PC-3 (cell line): Measurements from ENCODE around the gene U2SURP. TPM values are rescaled to one million over a fixed set of nuclear protein-coding genes. Genes with fewer than 3 reads are reported as not detected.

Experiments
- ATAC-seq: fragments of 200-7000 bp; cut with Tn5 transposase; 2 replicates; pipeline ENCODE4 v1.9.1; 2020; ENCODE audit warnings: mild to moderate bottlenecking, moderate library complexity
- BruUV-seq: library from RNA; stranded (reverse); fragments of 400-500 nt; replicated peaks from 2 replicates; lab custom pipeline; 2021; lab: Mats Ljungman, UMichigan
- CTCF ChIA-PET: fragments of 300-600 bp; sonication (Branson Sonifier 250); formaldehyde crosslinking; loops from one replicate; lab custom pipeline; 2022; ENCODE audit warnings: antibody characterized with exemption; lab: Charles Lee
- POLR2A ChIA-PET: fragments of 300-600 bp; sonication (Branson Sonifier 250); formaldehyde crosslinking; loops from one replicate; lab custom pipeline; 2022; ENCODE audit warnings: antibody characterized with exemption; ENCODE audit not compliant: unreplicated experiment; lab: Charles Lee
- DNase-seq: peaks from one replicate; pipeline ENCODE4 v3.0.0-alpha.2; 2015
- H2AFZ ChIP-seq: fragments of 300-600 bp; sonication (generic); 2 replicates; pipeline ENCODE4 v1.6.0; 2016; ENCODE audit warnings: antibody characterized with exemption, low read length
- H3F3A ChIP-seq: fragments of 300-600 bp; sonication (generic); one replicate; pipeline ENCODE4 v1.6.0; 2017; ENCODE audit warnings: antibody characterized with exemption, low read length, control low read depth, mild to moderate bottlenecking; ENCODE audit not compliant: unreplicated experiment
- H3K27ac ChIP-seq: fragments of 300-600 bp; sonication (generic); 2 replicates; pipeline ENCODE4 v1.5.1; 2016; ENCODE audit warnings: mild to moderate bottlenecking, low read length
- H3K27me3 ChIP-seq: fragments of 300-600 bp; sonication (generic); 2 replicates; pipeline ENCODE4 v1.6.1; 2016; ENCODE audit warnings: low read length, mixed read lengths
- H3K36me3 ChIP-seq: fragments of 300-600 bp; sonication (generic); 2 replicates; pipeline ENCODE4 v1.6.1; 2016; ENCODE audit warnings: low read depth, mixed run types, low read length, mixed read lengths
- H3K4me1 ChIP-seq: fragments of 300-600 bp; sonication (generic); 2 replicates; pipeline ENCODE4 v1.5.1; 2016; ENCODE audit warnings: low read length; ENCODE audit not compliant: insufficient read depth
- H3K4me2 ChIP-seq: fragments of 300-600 bp; sonication (generic); 2 replicates; pipeline ENCODE4 v1.6.0; 2016; ENCODE audit warnings: low read length
- H3K4me3 ChIP-seq: fragments of 300-600 bp; sonication (generic); 2 replicates; pipeline ENCODE4 v1.5.1; 2016; ENCODE audit warnings: mild to moderate bottlenecking, low read length, mixed read lengths
- H3K79me2 ChIP-seq: fragments of 300-600 bp; sonication (generic); 2 replicates; pipeline ENCODE4 v1.6.1; 2017; ENCODE audit warnings: low read length, mixed read lengths
- H3K9ac ChIP-seq: fragments of 300-600 bp; sonication (generic); 2 replicates; pipeline ENCODE4 v1.6.0; 2016; ENCODE audit warnings: mild to moderate bottlenecking, low read length
- H3K9me2 ChIP-seq: fragments of 300-600 bp; sonication (generic); replicated peaks from 2 replicates; pipeline ENCODE4 v1.6.1; 2016; ENCODE audit warnings: mixed run types, low read length, mixed read lengths
- H3K9me3 ChIP-seq: fragments of 300-600 bp; sonication (generic); 2 replicates; pipeline ENCODE4 v1.6.1; 2016; ENCODE audit warnings: low read length, mixed read lengths
- H4K20me1 ChIP-seq: fragments of 300-600 bp; sonication (generic); 2 replicates; pipeline ENCODE4 v1.6.1; 2016; ENCODE audit warnings: low read length, mixed read lengths
- EZH2 ChIP-seq: fragments of 300-600 bp; sonication (generic); IDR thresholded peaks from one replicate; pipeline ENCODE4 v1.6.1; 2017; ENCODE audit warnings: antibody characterized with exemption, mild to moderate bottlenecking, low read length; ENCODE audit not compliant: unreplicated experiment
- EZH2phosphoT487 ChIP-seq: fragments of 300-600 bp; sonication (generic); IDR thresholded peaks from 2 replicates; pipeline ENCODE4 v1.6.1; 2018; ENCODE audit warnings: mild to moderate bottlenecking, antibody characterized with exemption, low read length, borderline replicate concordance
- intact Hi-C: fragments of 100-400 bp; cut with micrococcal nuclease; formaldehyde crosslinking; loops from 2 replicates; pipeline ENCODE4 v1.9.0; 2023
- total RNA-seq: library from RNA; depleted of rRNA; stranded (reverse); fragments of >200 nt; gene quantifications from 2 replicates; pipeline ENCODE4 v1.2.3, GENCODE V29; 2014
- TF ChIP-seq, protein P1 (sequence below): fragments of 300-600 bp; sonication (generic); conservative IDR thresholded peaks from 2 replicates; pipeline ENCODE4 v1.5.1; 2017; ENCODE audit warnings: antibody characterized with exemption, low read depth, mild to moderate bottlenecking, low read length

Gene U2SURP
- total RNA-seq, 1 experiment from 2014 or later = 81.1 TPM

DNA sequence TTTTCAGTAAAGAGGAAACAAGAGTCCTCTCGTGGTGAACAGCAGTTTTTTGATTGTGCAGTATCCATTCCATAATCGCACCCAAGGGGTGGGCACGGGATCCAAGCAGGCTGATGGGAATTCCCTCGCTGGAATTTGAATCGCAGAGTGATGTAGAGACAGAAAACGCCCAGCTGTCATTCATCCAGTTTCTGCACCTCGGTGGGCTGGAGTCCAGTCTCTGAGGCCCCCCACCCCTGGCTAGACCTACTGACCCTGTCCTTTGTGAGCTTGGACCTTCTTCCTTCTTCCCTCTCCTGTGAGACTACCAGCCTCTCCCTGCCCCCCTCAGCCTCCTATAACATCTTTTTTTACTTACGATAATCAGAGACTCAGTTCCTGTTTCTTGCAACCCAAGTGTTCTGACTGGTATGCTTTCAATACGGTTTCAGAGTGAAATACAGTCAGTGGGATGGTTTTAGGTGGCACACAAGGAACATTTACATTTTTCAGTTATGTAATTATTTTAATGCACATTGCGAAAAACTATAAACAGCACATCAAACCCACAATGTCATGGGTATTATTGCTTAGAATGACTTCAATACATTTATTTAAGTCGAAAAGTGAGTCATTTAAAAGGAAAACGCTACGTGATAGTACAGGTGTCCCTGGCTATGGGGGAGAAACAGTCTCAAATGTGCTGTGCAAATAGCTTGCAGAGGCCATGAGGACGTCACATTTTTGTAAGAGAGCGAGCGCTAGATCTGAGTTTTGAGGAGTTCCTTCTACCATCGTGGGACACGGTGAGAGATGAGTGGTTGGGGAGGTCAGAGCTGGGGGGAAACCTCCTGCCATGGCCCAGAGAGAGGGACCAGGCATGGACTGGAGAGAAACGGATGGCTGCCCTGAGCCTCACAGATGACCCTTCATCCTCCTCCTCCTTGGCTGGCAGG lies 80.7 kb downstream of the U2SURP start:
- DNase-seq = no peak
- Histone ChIP-seq H3K36me3 (no peaks in the 10 kb centered on the region), H3K79me2 (no peaks in the 10 kb centered on the region), H3K4me2 (no peak overlapping the region), H4K20me1 (no peaks in the 10 kb centered on the region), H3K27me3 (no peaks in the 10 kb centered on the region), H3K9me3 (no peaks in the 10 kb centered on the region), H3K4me1 (no peaks in the 10 kb centered on the region), H3K27ac (no peak overlapping the region), H3F3A (no peaks in the 10 kb centered on the region), H3K9me2 (no peaks in the 10 kb centered on the region), H3K4me3 (no peak overlapping the region), H3K9ac (no peak overlapping the region), H2AFZ (no peak overlapping the region)
- POLR2A ChIA-PET = no interaction called here
- TF ChIP-seq, protein P1, sequence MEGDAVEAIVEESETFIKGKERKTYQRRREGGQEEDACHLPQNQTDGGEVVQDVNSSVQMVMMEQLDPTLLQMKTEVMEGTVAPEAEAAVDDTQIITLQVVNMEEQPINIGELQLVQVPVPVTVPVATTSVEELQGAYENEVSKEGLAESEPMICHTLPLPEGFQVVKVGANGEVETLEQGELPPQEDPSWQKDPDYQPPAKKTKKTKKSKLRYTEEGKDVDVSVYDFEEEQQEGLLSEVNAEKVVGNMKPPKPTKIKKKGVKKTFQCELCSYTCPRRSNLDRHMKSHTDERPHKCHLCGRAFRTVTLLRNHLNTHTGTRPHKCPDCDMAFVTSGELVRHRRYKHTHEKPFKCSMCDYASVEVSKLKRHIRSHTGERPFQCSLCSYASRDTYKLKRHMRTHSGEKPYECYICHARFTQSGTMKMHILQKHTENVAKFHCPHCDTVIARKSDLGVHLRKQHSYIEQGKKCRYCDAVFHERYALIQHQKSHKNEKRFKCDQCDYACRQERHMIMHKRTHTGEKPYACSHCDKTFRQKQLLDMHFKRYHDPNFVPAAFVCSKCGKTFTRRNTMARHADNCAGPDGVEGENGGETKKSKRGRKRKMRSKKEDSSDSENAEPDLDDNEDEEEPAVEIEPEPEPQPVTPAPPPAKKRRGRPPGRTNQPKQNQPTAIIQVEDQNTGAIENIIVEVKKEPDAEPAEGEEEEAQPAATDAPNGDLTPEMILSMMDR = no peak
- TF ChIP-seq EZH2phosphoT487 (no peak), EZH2 (no peak)
- BruUV-seq = no TSS peak
- intact Hi-C loops = no loop called here
- CTCF ChIA-PET = no interaction called here
- ATAC-seq = no peak

DNA sequence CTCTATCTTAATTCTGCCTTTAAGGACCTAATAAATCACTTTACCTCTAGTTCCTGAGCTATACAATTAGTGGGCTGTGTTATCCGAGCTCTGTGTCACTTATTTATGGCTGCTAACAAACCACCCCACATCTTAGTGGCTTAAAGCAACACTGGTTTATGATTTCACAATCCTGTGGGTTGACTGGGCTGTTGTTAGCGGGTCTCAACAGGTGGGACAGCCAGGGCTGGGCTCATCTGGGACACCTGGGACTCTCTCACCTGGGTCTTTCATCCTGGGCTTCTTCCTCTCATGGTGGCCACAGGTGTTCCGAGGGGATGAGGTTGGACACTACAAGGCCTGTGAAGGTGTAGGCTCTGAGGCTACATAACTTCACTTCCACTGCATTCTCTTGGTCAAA lies 82.4 kb downstream of the U2SURP start:
- Histone ChIP-seq H3K27ac (no peak overlapping the region), H2AFZ (no peak overlapping the region), H3F3A (no peaks in the 10 kb centered on the region), H3K9ac (no peak overlapping the region), H3K9me2 (no peaks in the 10 kb centered on the region), H3K27me3 (no peaks in the 10 kb centered on the region), H4K20me1 (no peaks in the 10 kb centered on the region), H3K4me2 (no peak overlapping the region), H3K4me1 (no peaks in the 10 kb centered on the region), H3K4me3 (no peak overlapping the region), H3K36me3 (no peaks in the 10 kb centered on the region), H3K79me2 (no peaks in the 10 kb centered on the region), H3K9me3 (no peaks in the 10 kb centered on the region)
- no peak for DNase-seq
- no peak for ATAC-seq
- CTCF ChIA-PET = no interaction called here
- no peak for TF ChIP-seq EZH2
- TF ChIP-seq, protein P1 = no peak
- TF ChIP-seq EZH2phosphoT487 = no peak
- POLR2A ChIA-PET = no interaction called here
- intact Hi-C loops = no loop called here
- BruUV-seq = no TSS peak
